SIG-M5 treated with dmso at 0.1 percent for 504 hours (cell line): ENCODE data around the gene ZNF415.

Experiments
- DNase-seq: peaks from one replicate; lab custom pipeline; 2025; ENCODE audit not compliant: unreplicated experiment; lab: John Stamatoyannopoulos, UW

ZNF415 gene

GRCh38 chr19:53057904-53058580, 74.7 kb downstream of the ZNF415 start:
- DNase-seq, result no peak
